K562 (cell line): ENCODE measurements around the gene KLHL8. TPM values are rescaled to one million over a fixed set of nuclear protein-coding genes. Genes with fewer than 3 reads are reported as not detected.

ENCODE experiments used
- BHLHE40 ChIP-seq: IDR thresholded peaks from 2 replicates; pipeline ENCODE4 v1.6.1; 2011; ENCODE audit warnings: low read length, improper control_type of control experiment
- CAMTA2 ChIP-seq: fragments of 250-450 bp; sonication (Bioruptor Pico); conservative IDR thresholded peaks from 2 replicates; pipeline ENCODE4 v1.5.1; 2022
- HNRNPK ChIP-seq: fragments of 200-400 bp; formaldehyde crosslinking; IDR thresholded peaks from one replicate; pipeline ENCODE4 v1.6.1; 2018; ENCODE audit warnings: mild to moderate bottlenecking, low read depth, low read length; ENCODE audit not compliant: poor library complexity, severe bottlenecking
- SMARCE1 ChIP-seq: fragments of 450-650 bp; IDR thresholded peaks from 2 replicates; pipeline ENCODE4 v1.7.1; 2016; ENCODE audit warnings: mild to moderate bottlenecking
- ZNF12 ChIP-seq: sonication (generic); formaldehyde crosslinking; IDR thresholded peaks from 2 replicates; pipeline ENCODE4 v1.4.0; 2020; ENCODE audit warnings: mild to moderate bottlenecking, missing genetic modification reagents
- ZNF197 ChIP-seq: fragments of 200-800 bp; sonication (Bioruptor generic); IDR thresholded peaks from 2 replicates; pipeline ENCODE4 v1.6.1; 2016; ENCODE audit warnings: low read depth, missing genetic modification characterization, missing compliant biosample characterization
- ZNF696 ChIP-seq: fragments of 250-450 bp; sonication (Bioruptor Pico); conservative IDR thresholded peaks from 2 replicates; pipeline ENCODE4 v1.4.0; 2020; ENCODE audit warnings: mild to moderate bottlenecking, moderate library complexity
- ZNF79 ChIP-seq: fragments of 250-450 bp; sonication (Bioruptor Pico); IDR thresholded peaks from 2 replicates; pipeline ENCODE4 v1.4.0; 2020; ENCODE audit warnings: low read depth, mild to moderate bottlenecking, moderate library complexity
- ZNF830 ChIP-seq: fragments of 250-450 bp; sonication (Bioruptor Pico); IDR thresholded peaks from 2 replicates; pipeline ENCODE4 v1.5.0; 2021; ENCODE audit warnings: mild to moderate bottlenecking
- polyA plus RNA-seq, 8 experiments: library from polyadenylated mRNA; depleted of rRNA in 4 of 8; stranded (reverse) in 5 of 8; unstranded in 3 of 8; fragments of >200 nt; fragmentation: Nextera tagmentation in 2 of 8; fragmentation: Illumina TruSeq in 1 of 8; extraction: Ambion mirVana in 2 of 8; extraction: Trizol in 1 of 8; gene quantifications; 2 replicates each; pipeline versions ENCODE4 v1.2.1 to v1.2.3, GENCODE V29; 2011 to 2014; ENCODE audit warnings: inconsistent platforms in 1 of 8, missing spikeins in 1 of 8
- total RNA-seq, 7 experiments: library from RNA; depleted of rRNA in 6 of 7; stranded (reverse); fragments of >200 nt in 6 of 7; fragmentation: Illumina TruSeq in 2 of 7; extraction: Trizol in 2 of 7; gene quantifications; 2 replicates each; pipeline versions ENCODE4 v1.2.1 to v1.2.3, GENCODE V29; 2011 to 2021; ENCODE audit warnings: low replicate concordance in 1 of 7
- TF ChIP-seq, protein P1 (sequence below): fragments of 200-600 bp; sonication (generic); IDR thresholded peaks from one replicate; pipeline ENCODE4 v1.6.1; 2012; ENCODE audit warnings: mild to moderate bottlenecking, low read depth, low read length, inconsistent platforms
- TF ChIP-seq, protein P2 (sequence below): IDR thresholded peaks from 2 replicates; pipeline ENCODE4 v1.6.1; 2011; ENCODE audit warnings: borderline replicate concordance, low read depth, mild to moderate bottlenecking, moderate library complexity, low read length; ENCODE audit not compliant: insufficient read depth, poor library complexity, severe bottlenecking
- TF ChIP-seq, protein P3 (sequence below): fragments of 200-800 bp; sonication (Bioruptor generic); IDR thresholded peaks from 2 replicates; pipeline ENCODE4 v1.6.1; 2017; ENCODE audit warnings: missing genetic modification characterization, missing compliant biosample characterization

Gene KLHL8
- total and polyA plus RNA-seq, 9 of the 15 experiments (the other 6 are each of a cell fraction or from before 2014, with no cell fraction given), result 8.7 to 25.3 (median 15.7) TPM

DNA sequence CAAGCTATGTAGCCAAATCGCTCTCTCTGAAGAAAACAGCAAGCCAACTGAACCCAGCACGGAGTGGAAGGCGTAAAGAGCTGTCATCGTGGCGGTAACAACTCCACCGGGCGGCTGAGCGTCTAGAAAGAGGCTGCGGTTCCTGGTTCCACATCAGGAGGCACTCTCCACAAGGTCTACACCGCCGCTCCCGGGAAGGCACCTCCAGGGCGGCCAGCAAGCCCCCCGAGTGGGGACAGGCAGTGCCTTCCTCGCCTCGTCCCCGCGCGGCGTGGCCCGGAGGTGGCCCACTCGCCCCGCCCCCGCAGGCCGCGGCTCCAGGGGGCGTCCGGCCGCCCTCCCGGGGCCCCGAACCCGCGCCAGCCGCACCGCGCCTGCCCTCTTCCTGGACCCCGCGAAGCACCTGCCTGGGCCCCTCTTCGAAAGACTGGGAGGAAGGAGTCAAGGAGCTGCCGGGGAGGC lies 755 bp downstream of the KLHL8 start (continued):
- TF ChIP-seq, protein P1, sequence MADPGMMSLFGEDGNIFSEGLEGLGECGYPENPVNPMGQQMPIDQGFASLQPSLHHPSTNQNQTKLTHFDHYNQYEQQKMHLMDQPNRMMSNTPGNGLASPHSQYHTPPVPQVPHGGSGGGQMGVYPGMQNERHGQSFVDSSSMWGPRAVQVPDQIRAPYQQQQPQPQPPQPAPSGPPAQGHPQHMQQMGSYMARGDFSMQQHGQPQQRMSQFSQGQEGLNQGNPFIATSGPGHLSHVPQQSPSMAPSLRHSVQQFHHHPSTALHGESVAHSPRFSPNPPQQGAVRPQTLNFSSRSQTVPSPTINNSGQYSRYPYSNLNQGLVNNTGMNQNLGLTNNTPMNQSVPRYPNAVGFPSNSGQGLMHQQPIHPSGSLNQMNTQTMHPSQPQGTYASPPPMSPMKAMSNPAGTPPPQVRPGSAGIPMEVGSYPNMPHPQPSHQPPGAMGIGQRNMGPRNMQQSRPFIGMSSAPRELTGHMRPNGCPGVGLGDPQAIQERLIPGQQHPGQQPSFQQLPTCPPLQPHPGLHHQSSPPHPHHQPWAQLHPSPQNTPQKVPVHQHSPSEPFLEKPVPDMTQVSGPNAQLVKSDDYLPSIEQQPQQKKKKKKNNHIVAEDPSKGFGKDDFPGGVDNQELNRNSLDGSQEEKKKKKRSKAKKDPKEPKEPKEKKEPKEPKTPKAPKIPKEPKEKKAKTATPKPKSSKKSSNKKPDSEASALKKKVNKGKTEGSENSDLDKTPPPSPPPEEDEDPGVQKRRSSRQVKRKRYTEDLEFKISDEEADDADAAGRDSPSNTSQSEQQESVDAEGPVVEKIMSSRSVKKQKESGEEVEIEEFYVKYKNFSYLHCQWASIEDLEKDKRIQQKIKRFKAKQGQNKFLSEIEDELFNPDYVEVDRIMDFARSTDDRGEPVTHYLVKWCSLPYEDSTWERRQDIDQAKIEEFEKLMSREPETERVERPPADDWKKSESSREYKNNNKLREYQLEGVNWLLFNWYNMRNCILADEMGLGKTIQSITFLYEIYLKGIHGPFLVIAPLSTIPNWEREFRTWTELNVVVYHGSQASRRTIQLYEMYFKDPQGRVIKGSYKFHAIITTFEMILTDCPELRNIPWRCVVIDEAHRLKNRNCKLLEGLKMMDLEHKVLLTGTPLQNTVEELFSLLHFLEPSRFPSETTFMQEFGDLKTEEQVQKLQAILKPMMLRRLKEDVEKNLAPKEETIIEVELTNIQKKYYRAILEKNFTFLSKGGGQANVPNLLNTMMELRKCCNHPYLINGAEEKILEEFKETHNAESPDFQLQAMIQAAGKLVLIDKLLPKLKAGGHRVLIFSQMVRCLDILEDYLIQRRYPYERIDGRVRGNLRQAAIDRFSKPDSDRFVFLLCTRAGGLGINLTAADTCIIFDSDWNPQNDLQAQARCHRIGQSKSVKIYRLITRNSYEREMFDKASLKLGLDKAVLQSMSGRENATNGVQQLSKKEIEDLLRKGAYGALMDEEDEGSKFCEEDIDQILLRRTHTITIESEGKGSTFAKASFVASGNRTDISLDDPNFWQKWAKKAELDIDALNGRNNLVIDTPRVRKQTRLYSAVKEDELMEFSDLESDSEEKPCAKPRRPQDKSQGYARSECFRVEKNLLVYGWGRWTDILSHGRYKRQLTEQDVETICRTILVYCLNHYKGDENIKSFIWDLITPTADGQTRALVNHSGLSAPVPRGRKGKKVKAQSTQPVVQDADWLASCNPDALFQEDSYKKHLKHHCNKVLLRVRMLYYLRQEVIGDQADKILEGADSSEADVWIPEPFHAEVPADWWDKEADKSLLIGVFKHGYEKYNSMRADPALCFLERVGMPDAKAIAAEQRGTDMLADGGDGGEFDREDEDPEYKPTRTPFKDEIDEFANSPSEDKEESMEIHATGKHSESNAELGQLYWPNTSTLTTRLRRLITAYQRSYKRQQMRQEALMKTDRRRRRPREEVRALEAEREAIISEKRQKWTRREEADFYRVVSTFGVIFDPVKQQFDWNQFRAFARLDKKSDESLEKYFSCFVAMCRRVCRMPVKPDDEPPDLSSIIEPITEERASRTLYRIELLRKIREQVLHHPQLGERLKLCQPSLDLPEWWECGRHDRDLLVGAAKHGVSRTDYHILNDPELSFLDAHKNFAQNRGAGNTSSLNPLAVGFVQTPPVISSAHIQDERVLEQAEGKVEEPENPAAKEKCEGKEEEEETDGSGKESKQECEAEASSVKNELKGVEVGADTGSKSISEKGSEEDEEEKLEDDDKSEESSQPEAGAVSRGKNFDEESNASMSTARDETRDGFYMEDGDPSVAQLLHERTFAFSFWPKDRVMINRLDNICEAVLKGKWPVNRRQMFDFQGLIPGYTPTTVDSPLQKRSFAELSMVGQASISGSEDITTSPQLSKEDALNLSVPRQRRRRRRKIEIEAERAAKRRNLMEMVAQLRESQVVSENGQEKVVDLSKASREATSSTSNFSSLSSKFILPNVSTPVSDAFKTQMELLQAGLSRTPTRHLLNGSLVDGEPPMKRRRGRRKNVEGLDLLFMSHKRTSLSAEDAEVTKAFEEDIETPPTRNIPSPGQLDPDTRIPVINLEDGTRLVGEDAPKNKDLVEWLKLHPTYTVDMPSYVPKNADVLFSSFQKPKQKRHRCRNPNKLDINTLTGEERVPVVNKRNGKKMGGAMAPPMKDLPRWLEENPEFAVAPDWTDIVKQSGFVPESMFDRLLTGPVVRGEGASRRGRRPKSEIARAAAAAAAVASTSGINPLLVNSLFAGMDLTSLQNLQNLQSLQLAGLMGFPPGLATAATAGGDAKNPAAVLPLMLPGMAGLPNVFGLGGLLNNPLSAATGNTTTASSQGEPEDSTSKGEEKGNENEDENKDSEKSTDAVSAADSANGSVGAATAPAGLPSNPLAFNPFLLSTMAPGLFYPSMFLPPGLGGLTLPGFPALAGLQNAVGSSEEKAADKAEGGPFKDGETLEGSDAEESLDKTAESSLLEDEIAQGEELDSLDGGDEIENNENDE, result no peak
- TF ChIP-seq ZNF696 (CRISPR knock-in tag), result no peak
- no peak for TF ChIP-seq HNRNPK
- no peak for TF ChIP-seq ZNF12 (CRISPR knock-in tag)
- TF ChIP-seq, protein P2, sequence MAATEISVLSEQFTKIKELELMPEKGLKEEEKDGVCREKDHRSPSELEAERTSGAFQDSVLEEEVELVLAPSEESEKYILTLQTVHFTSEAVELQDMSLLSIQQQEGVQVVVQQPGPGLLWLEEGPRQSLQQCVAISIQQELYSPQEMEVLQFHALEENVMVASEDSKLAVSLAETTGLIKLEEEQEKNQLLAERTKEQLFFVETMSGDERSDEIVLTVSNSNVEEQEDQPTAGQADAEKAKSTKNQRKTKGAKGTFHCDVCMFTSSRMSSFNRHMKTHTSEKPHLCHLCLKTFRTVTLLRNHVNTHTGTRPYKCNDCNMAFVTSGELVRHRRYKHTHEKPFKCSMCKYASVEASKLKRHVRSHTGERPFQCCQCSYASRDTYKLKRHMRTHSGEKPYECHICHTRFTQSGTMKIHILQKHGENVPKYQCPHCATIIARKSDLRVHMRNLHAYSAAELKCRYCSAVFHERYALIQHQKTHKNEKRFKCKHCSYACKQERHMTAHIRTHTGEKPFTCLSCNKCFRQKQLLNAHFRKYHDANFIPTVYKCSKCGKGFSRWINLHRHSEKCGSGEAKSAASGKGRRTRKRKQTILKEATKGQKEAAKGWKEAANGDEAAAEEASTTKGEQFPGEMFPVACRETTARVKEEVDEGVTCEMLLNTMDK, result no peak
- no peak; the same call in 1 of the 2 replicates for TF ChIP-seq ZNF197 (CRISPR knock-in tag)
- TF ChIP-seq ZNF79 (CRISPR knock-in tag), result no peak
- TF ChIP-seq BHLHE40, result no peak
- TF ChIP-seq SMARCE1, result no peak
- no peak for TF ChIP-seq CAMTA2
- TF ChIP-seq, protein P3, sequence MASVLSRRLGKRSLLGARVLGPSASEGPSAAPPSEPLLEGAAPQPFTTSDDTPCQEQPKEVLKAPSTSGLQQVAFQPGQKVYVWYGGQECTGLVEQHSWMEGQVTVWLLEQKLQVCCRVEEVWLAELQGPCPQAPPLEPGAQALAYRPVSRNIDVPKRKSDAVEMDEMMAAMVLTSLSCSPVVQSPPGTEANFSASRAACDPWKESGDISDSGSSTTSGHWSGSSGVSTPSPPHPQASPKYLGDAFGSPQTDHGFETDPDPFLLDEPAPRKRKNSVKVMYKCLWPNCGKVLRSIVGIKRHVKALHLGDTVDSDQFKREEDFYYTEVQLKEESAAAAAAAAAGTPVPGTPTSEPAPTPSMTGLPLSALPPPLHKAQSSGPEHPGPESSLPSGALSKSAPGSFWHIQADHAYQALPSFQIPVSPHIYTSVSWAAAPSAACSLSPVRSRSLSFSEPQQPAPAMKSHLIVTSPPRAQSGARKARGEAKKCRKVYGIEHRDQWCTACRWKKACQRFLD, result peak; percentile 46; the same call in 1 of the 2 replicates
- TF ChIP-seq ZNF830 (CRISPR knock-in tag), result no peak
